HG02623 (cell line): ENCODE data around the gene CHST5.
"Not testable (repeated sequence)": the region's sequence is repeated elsewhere in the genome, so short reads cannot be mapped to it uniquely, and the experiment has no call there.

Experiments used
- ATAC-seq: cut with Tn5 transposase; IDR thresholded peaks from one replicate; pipeline ENCODE4 v1.9.1; 2021; ENCODE audit warnings: moderate library complexity; ENCODE audit not compliant: unreplicated experiment

The CHST5 gene

GRCh38 chr16:75552951-75553350 lies 17.0 kb upstream of the CHST5 start:
- ATAC-seq: no peak

GRCh38 chr16:75550211-75550662 lies 14.3 kb upstream of the CHST5 start:
- ATAC-seq: peak; percentile 79

DNA sequence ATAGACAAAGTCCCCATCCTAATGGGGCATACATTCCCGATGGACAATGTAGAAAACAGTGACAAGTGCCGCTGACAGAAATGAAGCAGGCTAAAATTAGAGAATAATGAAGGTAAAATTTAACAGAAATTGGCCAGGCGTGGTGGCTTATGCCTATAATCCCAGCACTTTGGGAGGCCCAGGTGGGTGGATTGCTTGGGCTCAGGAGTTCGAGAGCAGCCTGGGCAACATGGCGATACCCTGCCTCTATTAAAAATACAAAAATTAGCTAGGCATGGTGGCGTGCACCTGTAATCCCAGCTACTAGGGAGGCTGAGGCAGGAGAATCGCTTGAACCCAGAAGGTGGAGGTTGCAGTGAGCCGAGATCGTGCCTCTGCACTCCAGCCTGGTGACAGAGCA lies 12.5 kb upstream of the CHST5 start:
- not testable (repeated sequence) for ATAC-seq

- no peak for ATAC-seq
Measured at GRCh38 chr16:75546293-75546692, 10.4 kb upstream of the CHST5 start.

DNA sequence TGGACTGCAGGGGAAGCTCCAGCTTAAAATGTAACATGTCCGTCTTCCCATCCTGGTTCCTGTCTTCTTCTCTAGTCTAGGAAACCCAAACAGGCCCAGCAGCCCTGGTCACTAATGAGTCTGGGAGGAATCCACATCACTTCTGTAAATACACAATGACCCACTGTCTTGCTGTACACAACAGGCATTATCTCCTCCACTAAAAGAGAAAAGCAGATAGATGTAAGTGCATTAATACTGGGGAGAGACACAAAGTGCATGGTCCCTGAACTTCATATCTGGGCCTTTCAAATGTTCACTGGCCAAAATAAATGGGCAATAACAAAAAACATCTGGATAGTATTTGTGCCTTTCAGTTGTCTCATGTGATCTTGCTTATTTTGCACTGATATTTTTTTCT lies 10.0 kb upstream of the CHST5 start:
- ATAC-seq: not testable (repeated sequence)

- not testable (repeated sequence) for ATAC-seq
Measured at GRCh38 chr16:75542462-75542861, 6.6 kb upstream of the CHST5 start.

GRCh38 chr16:75541236-75541635 lies 5.3 kb upstream of the CHST5 start:
- ATAC-seq: no peak

- not testable (repeated sequence) for ATAC-seq
Measured at GRCh38 chr16:75538882-75539565, 3.1 kb upstream of the CHST5 start.

GRCh38 chr16:75537776-75538175 lies 1.9 kb upstream of the CHST5 start:
- no peak for ATAC-seq

DNA sequence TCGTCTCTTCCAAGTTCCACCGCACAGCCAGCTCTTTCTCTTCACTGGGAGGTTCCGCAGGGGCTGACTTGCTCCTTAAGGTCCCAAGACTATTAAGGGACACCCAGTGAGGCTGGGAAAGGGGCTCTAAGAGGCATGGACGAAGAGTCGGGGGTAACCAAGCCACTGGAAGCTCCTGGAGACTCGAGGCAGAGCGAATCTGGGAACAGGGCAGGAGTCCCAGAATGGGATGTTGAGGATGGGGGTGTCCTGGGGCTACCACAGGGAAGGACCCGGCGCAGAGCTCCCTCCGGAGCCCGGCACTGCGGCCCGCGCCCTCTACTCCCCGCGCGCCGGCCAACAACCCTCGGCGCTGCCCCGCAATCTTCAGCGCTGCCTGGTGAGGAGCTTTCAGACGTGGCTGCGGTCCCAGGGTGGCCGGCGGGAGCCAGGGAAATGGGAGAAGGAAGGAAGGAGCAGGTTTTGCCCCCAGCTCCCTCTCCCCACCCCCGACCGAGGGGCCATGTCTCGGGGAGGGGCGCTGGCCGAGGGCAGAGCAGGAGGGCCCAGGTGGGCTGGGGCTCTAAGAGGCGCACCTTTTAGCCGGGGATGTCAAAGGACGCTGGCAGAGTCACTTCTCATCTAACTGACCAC lies 581 bp downstream of the CHST5 start:
- no peak for ATAC-seq

DNA sequence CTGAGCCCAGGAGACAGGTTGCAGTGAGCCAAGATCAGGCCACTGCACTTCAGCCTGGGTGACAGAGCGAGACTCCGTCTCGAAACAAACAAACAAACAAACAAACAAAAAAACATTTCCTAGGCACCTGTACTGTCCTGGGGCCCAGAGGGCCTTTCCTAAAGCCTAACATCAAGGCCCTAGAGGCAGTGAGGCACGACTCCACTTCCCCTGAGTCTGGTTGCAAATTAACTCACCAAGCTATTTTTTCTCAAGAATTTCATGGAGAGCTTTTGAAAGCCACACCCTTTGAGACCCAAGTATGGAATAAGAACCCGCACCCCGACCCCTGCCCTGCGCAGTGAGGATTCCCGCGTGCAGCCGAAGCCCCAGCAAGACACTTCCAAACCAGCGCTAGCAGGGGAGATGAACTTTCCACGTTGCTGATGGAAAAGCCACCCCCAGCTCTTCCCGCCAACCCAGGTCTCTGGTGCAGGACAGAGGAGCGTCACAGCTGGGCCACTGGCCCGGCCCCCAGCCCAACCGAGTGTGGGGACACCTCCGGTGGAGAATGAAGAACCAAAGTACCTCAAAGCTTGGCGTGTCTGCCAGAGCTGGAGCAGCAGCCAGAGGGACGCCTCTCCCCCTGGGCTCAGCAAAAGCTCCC lies 1.2 kb downstream of the CHST5 start:
- ATAC-seq: no peak

GRCh38 chr16:75532791-75533190 lies 3.1 kb downstream of the CHST5 start:
- ATAC-seq: no peak

GRCh38 chr16:75532142-75532765 lies 3.7 kb downstream of the CHST5 start:
- no peak for ATAC-seq

- no peak for ATAC-seq
Measured at GRCh38 chr16:75529959-75530358, 5.9 kb downstream of the CHST5 start.

DNA sequence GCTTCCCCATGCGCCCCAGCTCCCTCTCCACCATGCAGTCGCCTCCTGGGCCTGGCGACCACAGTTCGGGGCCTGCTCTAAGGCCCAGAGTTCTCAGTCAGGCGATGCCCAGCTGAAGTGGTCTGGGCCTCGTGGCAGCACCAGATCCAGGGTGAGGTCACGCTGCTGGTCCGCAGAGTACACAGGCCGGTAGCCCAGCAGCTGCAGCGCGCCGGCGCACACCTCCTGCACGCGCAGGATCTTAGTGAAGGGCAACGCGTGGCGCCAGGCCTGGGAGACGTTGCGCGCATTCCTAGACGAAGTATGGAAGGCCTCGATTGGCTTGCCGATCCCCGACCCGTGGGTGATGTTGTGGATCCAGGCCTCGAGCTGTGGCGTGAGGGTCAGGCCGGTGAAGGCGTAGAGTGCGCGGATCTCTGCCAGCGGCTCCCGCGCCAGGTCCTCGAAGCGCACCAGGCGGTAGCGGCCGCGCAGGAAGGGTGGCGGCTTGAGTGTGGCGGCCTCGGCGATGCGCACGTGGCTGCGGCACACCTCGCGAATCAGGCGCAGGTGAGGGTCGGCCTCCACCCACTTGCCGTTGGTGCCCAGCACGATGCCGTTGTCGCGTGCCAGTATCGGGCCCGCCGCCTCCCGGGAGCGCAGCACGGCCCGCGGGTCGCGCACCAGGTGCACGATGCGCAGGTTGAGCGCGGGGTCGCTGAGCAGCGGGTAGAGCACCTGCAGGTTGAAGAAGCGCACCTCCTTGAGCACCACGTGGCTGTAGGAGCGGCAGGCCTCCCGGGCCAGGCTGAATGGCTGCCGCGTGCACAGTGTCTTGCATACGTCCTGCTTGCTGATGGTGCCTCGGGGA lies 6.6 kb downstream of the CHST5 start:
- no peak for ATAC-seq

DNA sequence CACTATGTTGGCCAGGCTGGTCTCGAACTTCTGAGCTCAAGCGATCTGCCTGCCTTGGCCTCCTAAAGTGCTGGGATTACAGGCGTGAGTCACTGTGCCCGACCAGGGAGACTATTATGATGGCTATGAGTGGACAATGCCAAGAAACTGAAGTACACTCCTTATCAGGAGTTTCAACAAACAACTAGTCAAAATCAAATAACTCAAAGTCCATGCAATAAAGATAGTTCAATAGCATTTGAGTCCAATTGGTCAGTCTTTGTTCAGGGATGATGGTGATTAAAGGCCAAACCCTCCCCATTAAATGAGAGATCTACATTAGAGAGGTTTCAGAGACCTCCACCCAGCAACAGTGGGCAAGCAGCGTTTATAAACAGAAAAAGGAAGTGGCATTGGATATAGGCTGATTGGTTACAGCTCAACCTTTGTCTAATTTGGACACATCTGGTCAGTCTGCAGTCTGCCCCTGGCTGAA lies 8.0 kb downstream of the CHST5 start:
- no peak for ATAC-seq

DNA sequence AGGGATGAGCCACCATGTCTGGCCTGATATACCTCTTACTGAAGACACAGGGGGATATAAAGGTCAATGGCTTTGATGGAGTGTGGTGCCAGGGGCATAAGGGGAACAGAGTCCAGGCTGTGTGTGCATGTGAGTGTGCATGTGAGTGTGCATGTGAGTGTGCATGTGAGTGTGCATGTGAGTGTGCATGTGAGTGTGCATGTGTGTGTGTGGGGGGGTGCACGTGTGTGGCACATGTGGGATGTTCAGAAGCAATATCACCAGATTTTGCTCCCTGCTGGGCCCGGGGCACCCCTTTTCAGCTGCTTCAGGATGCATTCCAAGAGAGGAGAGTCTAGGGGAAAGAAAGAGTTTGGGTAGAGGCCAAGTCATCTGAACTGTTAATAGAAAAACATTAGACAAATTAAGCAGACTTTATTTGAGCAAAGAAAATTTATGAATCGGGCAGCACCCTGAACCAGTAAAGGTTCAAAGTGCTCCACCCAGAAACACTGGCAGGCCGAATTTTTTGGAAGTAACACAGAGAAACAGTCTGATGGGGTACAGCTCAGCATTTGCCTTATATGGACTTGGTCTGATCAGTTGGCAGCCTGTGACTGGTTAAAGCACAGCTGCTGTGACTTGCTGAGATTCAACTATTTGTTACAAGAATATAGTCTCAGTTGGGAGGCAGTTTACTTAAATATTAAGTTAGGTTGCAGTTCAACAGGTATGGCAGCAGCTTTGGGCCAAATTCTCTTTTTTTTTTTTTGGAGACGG lies 9.7 kb downstream of the CHST5 start:
- no peak for ATAC-seq

DNA sequence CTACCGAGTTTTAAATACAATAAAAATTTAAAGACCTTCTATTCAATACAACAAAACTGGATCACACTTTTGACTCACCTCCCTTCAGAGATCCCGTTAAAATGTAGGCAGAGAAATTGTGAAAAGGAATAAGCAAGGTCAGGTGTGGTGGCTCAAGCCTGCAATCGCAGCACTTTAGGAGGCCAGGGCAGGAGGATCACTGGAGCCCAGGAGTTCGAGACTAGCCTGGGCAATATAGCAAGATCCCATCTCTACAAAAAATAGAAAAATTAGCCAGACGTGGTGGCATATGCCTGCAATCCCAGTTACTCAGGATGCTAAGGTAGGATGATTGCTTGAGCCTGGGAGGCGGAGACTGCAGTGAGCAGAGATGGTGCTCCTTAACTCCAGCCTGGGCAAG lies 16.7 kb downstream of the CHST5 start:
- no peak for ATAC-seq

- peak; percentile 17 for ATAC-seq
Measured at GRCh38 chr16:75516189-75516966, 19.5 kb downstream of the CHST5 start.
